HEK293 (cell line): ENCODE data around the gene MORN1.

Experiments used
- CTCF ChIA-PET: fragments of 350-600 bp; formaldehyde crosslinking; extraction: SDS; loops from one replicate; lab custom pipeline; 2021; ENCODE audit warnings: antibody characterized with exemption; lab: Yijun Ruan, JAX
- POLR2A ChIA-PET: fragments of 300-600 bp; formaldehyde crosslinking; extraction: SDS; loops from one replicate; lab custom pipeline; 2020; ENCODE audit warnings: antibody characterized with exemption, inconsistent platforms; lab: Yijun Ruan, JAX
- H3K27ac ChIP-seq: fragments of 200-500 bp; sonication (Bioruptor generic); 2 replicates; pipeline ENCODE4 v1.5.1; 2014; ENCODE audit warnings: low read depth, low read length, control low read depth, inconsistent platforms; ENCODE audit errors: extremely low read depth
- H3K36me3 ChIP-seq, 2 experiments: fragments of 200-500 bp in 1 of 2; sonication (Bioruptor generic) in 1 of 2; 1 replicate in 1 of 2; 2 replicates in 1 of 2; pipeline ENCODE4 v1.5.1; 2014 to 2017; ENCODE audit warnings: inconsistent platforms in 2 of 2, low read length in 2 of 2; ENCODE audit not compliant: control insufficient read depth in 2 of 2, insufficient read depth in 1 of 2
- H3K4me1 ChIP-seq: fragments of 200-500 bp; sonication (Bioruptor generic); 2 replicates; pipeline ENCODE4 v1.5.1; 2014; ENCODE audit warnings: mild to moderate bottlenecking, low read length, inconsistent platforms; ENCODE audit not compliant: control insufficient read depth, insufficient read depth
- H3K4me3 ChIP-seq: 2 replicates; pipeline ENCODE4 v1.5.1; 2011; ENCODE audit warnings: low read depth, mild to moderate bottlenecking, control low read depth, low read length, moderate library complexity
- H3K9me3 ChIP-seq: fragments of 200-500 bp; sonication (Bioruptor generic); 2 replicates; pipeline ENCODE4 v1.5.1; 2014; ENCODE audit warnings: low read depth, low read length, inconsistent platforms; ENCODE audit not compliant: control insufficient read depth, insufficient read depth
- FEZF1 ChIP-seq: fragments of 450-650 bp; formaldehyde crosslinking; IDR thresholded peaks from 2 replicates; pipeline ENCODE4 v1.5.1; 2016; ENCODE audit warnings: missing biosample characterization, missing genetic modification characterization
- GFI1B ChIP-seq: fragments of 450-650 bp; formaldehyde crosslinking; IDR thresholded peaks from 2 replicates; pipeline ENCODE4 v1.5.1; 2016; ENCODE audit warnings: missing biosample characterization, missing genetic modification characterization
- KLF9 ChIP-seq: fragments of 450-650 bp; formaldehyde crosslinking; IDR thresholded peaks from 2 replicates; pipeline ENCODE4 v1.5.1; 2016; ENCODE audit warnings: missing biosample characterization, missing genetic modification characterization, low read depth
- MEIS1 ChIP-seq: sonication (generic); formaldehyde crosslinking; IDR thresholded peaks from 2 replicates; pipeline ENCODE4 v1.8.1; 2022; ENCODE audit warnings: missing genetic modification reagents, mild to moderate bottlenecking, borderline replicate concordance
- PRDM1 ChIP-seq: fragments of 450-650 bp; formaldehyde crosslinking; IDR thresholded peaks from 2 replicates; pipeline ENCODE4; 2016; ENCODE audit warnings: missing biosample characterization, missing genetic modification characterization
- YY1 ChIP-seq: fragments of 450-650 bp; formaldehyde crosslinking; IDR thresholded peaks from 2 replicates; pipeline ENCODE4 v1.5.1; 2018; ENCODE audit warnings: missing biosample characterization, missing genetic modification characterization
- ZFP3 ChIP-seq: fragments of 450-650 bp; formaldehyde crosslinking; IDR thresholded peaks from 2 replicates; pipeline ENCODE4 v1.5.1; 2016; ENCODE audit warnings: low read depth, missing biosample characterization, missing genetic modification characterization
- ZFP41 ChIP-seq: fragments of 450-650 bp; formaldehyde crosslinking; IDR thresholded peaks from 2 replicates; pipeline ENCODE4 v1.5.1; 2016; ENCODE audit warnings: missing biosample characterization, missing genetic modification characterization, borderline replicate concordance
- ZNF112 ChIP-seq: fragments of 450-650 bp; formaldehyde crosslinking; IDR thresholded peaks from 2 replicates; pipeline ENCODE4 v1.5.0; 2017; ENCODE audit warnings: missing biosample characterization, missing genetic modification characterization
- ZNF138 ChIP-seq: fragments of 450-650 bp; formaldehyde crosslinking; IDR thresholded peaks from 2 replicates; pipeline ENCODE4 v1.5.1; 2016; ENCODE audit warnings: missing biosample characterization, missing genetic modification characterization, borderline replicate concordance
- ZNF16 ChIP-seq: fragments of 450-650 bp; formaldehyde crosslinking; IDR thresholded peaks from 2 replicates; pipeline ENCODE4 v1.5.1; 2016; ENCODE audit warnings: low read depth, missing biosample characterization, missing genetic modification characterization
- ZNF214 ChIP-seq: fragments of 450-650 bp; formaldehyde crosslinking; IDR thresholded peaks from 2 replicates; pipeline ENCODE4 v1.5.1; 2017; ENCODE audit warnings: missing biosample characterization, mild to moderate bottlenecking, missing genetic modification characterization, borderline replicate concordance
- ZNF223 ChIP-seq: fragments of 450-650 bp; formaldehyde crosslinking; IDR thresholded peaks from 2 replicates; pipeline ENCODE4 v1.5.1; 2016; ENCODE audit warnings: missing biosample characterization, missing genetic modification characterization
- ZNF311 ChIP-seq: fragments of 450-650 bp; formaldehyde crosslinking; IDR thresholded peaks from 2 replicates; pipeline ENCODE4 v1.5.1; 2017; ENCODE audit warnings: missing biosample characterization, missing genetic modification characterization, borderline replicate concordance
- ZNF335 ChIP-seq: fragments of 450-650 bp; formaldehyde crosslinking; conservative IDR thresholded peaks from 2 replicates; pipeline ENCODE4 v1.5.1; 2016; ENCODE audit warnings: missing biosample characterization, missing genetic modification characterization
- ZNF37A ChIP-seq: fragments of 450-650 bp; IDR thresholded peaks from 2 replicates; pipeline ENCODE4 v1.5.1; 2018; ENCODE audit warnings: missing biosample characterization, missing genetic modification characterization
- ZNF473 ChIP-seq: fragments of 450-650 bp; formaldehyde crosslinking; IDR thresholded peaks from 2 replicates; pipeline ENCODE4 v1.5.1; 2017; ENCODE audit warnings: missing biosample characterization, missing genetic modification characterization
- ZNF510 ChIP-seq: fragments of 450-650 bp; formaldehyde crosslinking; IDR thresholded peaks from 2 replicates; pipeline ENCODE4 v1.5.1; 2018; ENCODE audit warnings: mild to moderate bottlenecking, missing genetic modification characterization, missing biosample characterization; ENCODE audit not compliant: insufficient replicate concordance
- ZNF544 ChIP-seq: fragments of 450-650 bp; formaldehyde crosslinking; IDR thresholded peaks from 2 replicates; pipeline ENCODE4 v1.5.0; 2017; ENCODE audit warnings: missing biosample characterization, missing genetic modification characterization
- ZNF585B ChIP-seq: fragments of 450-650 bp; formaldehyde crosslinking; IDR thresholded peaks from 2 replicates; pipeline ENCODE4 v1.5.1; 2016; ENCODE audit warnings: missing biosample characterization, missing genetic modification characterization
- ZNF623 ChIP-seq: fragments of 450-650 bp; formaldehyde crosslinking; IDR thresholded peaks from 2 replicates; pipeline ENCODE4 v1.5.1; 2016; ENCODE audit warnings: missing biosample characterization, missing genetic modification characterization
- ZNF624 ChIP-seq: fragments of 450-650 bp; formaldehyde crosslinking; IDR thresholded peaks from 2 replicates; pipeline ENCODE4 v1.5.1; 2017; ENCODE audit warnings: missing biosample characterization, missing genetic modification characterization
- ZNF654 ChIP-seq: fragments of 450-650 bp; formaldehyde crosslinking; IDR thresholded peaks from 2 replicates; pipeline ENCODE4 v1.5.1; 2016; ENCODE audit warnings: low read depth, missing biosample characterization, missing genetic modification characterization
- ZNF664 ChIP-seq: fragments of 450-650 bp; formaldehyde crosslinking; IDR thresholded peaks from 2 replicates; pipeline ENCODE4 v1.5.1; 2016; ENCODE audit warnings: missing biosample characterization, missing genetic modification characterization
- TF ChIP-seq, protein P1 (sequence below): fragments of 450-650 bp; formaldehyde crosslinking; optimal IDR thresholded peaks from 2 replicates; pipeline ENCODE3; 2016; ENCODE audit warnings: missing biosample characterization, mild to moderate bottlenecking, missing genetic modification characterization
- TF ChIP-seq, protein P2 (sequence below): fragments of 450-650 bp; formaldehyde crosslinking; IDR thresholded peaks from 2 replicates; pipeline ENCODE4 v1.5.0; 2017; ENCODE audit warnings: missing biosample characterization, missing genetic modification characterization, borderline replicate concordance
- TF ChIP-seq, protein P3 (sequence below): fragments of 450-650 bp; formaldehyde crosslinking; IDR thresholded peaks from 2 replicates; pipeline ENCODE4 v1.5.1; 2016; ENCODE audit warnings: missing biosample characterization, missing genetic modification characterization, borderline replicate concordance
- TF ChIP-seq, protein P4 (sequence below): fragments of 450-650 bp; IDR thresholded peaks from 2 replicates; pipeline ENCODE4 v1.5.1; 2018; ENCODE audit warnings: missing biosample characterization, missing genetic modification characterization

Gene MORN1

DNA sequence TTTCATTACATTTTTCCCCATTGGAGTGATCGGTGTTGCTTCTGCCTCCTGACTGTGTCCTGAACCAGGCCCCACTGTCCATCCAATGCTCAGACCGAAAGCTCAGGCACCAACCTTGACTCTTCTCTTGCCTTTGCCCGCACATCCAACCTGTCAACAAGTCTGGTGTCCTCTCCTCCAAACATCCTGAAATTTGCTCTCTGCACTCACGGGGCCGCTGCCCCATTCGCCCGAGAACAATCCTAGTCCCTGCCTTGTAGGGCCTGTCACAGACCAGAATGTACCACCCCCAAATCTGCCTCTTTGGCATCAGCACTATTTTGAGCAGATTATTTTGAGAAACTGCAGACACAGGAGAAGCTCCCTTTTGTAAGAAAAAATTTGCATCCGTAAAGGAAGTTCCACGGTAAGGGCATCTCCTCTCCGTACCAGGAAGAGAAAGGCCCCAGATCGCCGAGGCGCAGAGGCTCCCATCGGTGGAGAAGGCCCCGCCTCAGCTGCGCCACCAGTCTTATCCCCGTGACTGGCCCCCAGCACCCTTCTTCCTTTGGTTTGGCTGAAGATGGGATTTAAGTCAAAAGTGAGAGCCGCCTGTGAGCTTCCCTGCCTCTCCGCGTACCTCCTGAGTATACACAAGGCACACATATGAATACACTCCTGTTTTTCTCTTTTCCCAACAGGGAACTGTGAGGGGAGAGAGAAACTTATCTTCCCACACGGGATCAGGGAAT is 7.1 kb downstream of the MORN1 start:
- Histone ChIP-seq H3K27ac (no peak overlapping the region), H3K9me3 (no peaks in the 10 kb centered on the region), H3K4me3 (no peak overlapping the region), H3K36me3 (peaks cover 0 to 37% of the 10 kb centered on the region in 2 experiments; a peak in 1 of 3 replicates), H3K4me1 (no peaks in the 10 kb centered on the region)
- POLR2A ChIA-PET: interaction anchor here (1.4 kb wide), 2 partner anchors 69 to 156 kb away, joined by 3 read pairs; partner anchors contain the start of gene SKI
- CTCF ChIA-PET: interaction anchor here (0.6 to 6.0 kb wide), 4 partner anchors 149 to 537 kb away, joined by 3 to 105 read pairs (median 4); partner anchors contain the start of gene FAAP20
- TF ChIP-seq ZNF664 (tag by site-specific recombination): no peak
- TF ChIP-seq ZNF624: no peak
- TF ChIP-seq, protein P1, sequence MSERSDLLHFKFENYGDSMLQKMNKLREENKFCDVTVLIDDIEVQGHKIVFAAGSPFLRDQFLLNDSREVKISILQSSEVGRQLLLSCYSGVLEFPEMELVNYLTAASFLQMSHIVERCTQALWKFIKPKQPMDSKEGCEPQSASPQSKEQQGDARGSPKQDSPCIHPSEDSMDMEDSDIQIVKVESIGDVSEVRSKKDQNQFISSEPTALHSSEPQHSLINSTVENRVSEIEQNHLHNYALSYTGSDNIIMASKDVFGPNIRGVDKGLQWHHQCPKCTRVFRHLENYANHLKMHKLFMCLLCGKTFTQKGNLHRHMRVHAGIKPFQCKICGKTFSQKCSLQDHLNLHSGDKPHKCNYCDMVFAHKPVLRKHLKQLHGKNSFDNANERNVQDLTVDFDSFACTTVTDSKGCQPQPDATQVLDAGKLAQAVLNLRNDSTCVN (tag by site-specific recombination): no peak
- TF ChIP-seq, protein P2, sequence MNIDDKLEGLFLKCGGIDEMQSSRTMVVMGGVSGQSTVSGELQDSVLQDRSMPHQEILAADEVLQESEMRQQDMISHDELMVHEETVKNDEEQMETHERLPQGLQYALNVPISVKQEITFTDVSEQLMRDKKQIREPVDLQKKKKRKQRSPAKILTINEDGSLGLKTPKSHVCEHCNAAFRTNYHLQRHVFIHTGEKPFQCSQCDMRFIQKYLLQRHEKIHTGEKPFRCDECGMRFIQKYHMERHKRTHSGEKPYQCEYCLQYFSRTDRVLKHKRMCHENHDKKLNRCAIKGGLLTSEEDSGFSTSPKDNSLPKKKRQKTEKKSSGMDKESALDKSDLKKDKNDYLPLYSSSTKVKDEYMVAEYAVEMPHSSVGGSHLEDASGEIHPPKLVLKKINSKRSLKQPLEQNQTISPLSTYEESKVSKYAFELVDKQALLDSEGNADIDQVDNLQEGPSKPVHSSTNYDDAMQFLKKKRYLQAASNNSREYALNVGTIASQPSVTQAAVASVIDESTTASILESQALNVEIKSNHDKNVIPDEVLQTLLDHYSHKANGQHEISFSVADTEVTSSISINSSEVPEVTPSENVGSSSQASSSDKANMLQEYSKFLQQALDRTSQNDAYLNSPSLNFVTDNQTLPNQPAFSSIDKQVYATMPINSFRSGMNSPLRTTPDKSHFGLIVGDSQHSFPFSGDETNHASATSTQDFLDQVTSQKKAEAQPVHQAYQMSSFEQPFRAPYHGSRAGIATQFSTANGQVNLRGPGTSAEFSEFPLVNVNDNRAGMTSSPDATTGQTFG (tag by site-specific recombination): no peak
- no peak for TF ChIP-seq ZNF37A (tag by site-specific recombination)
- no peak for TF ChIP-seq YY1
- no peak for TF ChIP-seq ZNF473 (tag by site-specific recombination)
- TF ChIP-seq, protein P3, sequence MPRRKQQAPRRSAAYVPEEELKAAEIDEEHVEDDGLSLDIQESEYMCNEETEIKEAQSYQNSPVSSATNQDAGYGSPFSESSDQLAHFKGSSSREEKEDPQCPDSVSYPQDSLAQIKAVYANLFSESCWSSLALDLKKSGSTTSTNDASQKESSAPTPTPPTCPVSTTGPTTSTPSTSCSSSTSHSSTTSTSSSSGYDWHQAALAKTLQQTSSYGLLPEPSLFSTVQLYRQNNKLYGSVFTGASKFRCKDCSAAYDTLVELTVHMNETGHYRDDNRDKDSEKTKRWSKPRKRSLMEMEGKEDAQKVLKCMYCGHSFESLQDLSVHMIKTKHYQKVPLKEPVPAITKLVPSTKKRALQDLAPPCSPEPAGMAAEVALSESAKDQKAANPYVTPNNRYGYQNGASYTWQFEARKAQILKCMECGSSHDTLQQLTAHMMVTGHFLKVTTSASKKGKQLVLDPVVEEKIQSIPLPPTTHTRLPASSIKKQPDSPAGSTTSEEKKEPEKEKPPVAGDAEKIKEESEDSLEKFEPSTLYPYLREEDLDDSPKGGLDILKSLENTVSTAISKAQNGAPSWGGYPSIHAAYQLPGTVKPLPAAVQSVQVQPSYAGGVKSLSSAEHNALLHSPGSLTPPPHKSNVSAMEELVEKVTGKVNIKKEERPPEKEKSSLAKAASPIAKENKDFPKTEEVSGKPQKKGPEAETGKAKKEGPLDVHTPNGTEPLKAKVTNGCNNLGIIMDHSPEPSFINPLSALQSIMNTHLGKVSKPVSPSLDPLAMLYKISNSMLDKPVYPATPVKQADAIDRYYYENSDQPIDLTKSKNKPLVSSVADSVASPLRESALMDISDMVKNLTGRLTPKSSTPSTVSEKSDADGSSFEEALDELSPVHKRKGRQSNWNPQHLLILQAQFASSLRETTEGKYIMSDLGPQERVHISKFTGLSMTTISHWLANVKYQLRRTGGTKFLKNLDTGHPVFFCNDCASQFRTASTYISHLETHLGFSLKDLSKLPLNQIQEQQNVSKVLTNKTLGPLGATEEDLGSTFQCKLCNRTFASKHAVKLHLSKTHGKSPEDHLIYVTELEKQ: no peak
- no peak for TF ChIP-seq ZNF510 (tag by site-specific recombination)
- no peak for TF ChIP-seq FEZF1 (tag by site-specific recombination)
- no peak for TF ChIP-seq ZNF223 (tag by site-specific recombination)
- TF ChIP-seq GFI1B: no peak
- no peak for TF ChIP-seq ZNF138 (tag by site-specific recombination)
- TF ChIP-seq ZNF654 (tag by site-specific recombination): no peak
- no peak for TF ChIP-seq ZNF335 (tag by site-specific recombination)
- TF ChIP-seq KLF9: no peak
- TF ChIP-seq PRDM1 (tag by site-specific recombination): no peak

DNA sequence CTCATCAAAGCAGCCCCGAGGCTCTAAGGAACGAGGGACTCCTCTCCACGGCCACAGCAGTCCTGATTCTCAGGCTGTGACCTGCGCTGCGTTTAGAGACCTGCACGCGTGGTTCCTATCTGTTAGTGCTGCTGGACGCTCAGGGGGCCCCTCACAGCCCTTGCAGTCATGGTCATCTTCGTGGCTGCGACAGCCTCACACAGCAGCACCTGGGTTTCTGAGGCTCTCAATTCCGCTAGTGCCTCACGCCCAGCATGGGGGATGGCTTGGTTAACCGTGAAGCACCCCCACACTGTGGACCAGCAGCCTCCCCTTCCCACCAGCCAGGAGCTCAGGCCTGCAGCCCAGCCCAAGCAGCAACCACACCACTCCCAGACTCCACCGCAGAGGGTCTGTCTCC is 7.8 kb downstream of the MORN1 start:
- peaks cover 0 to 34% of the 10 kb centered on the region in 2 experiments; a peak in 1 of 3 replicates for H3K36me3 ChIP-seq
- POLR2A ChIA-PET: interaction anchor here (1.4 kb wide), 2 partner anchors 69 to 156 kb away, joined by 3 read pairs; partner anchors contain the start of gene SKI
- TF ChIP-seq ZNF214 (no peak), ZNF585B (no peak), MEIS1 (CRISPR knock-in tag) (no peak), ZNF16 (tag by site-specific recombination) (no peak), ZFP41 (no peak), ZNF623 (tag by site-specific recombination) (no peak), ZFP3 (no peak), ZNF311 (tag by site-specific recombination) (no peak), ZNF544 (tag by site-specific recombination) (no peak), ZNF112 (no peak)
- TF ChIP-seq, protein P4, sequence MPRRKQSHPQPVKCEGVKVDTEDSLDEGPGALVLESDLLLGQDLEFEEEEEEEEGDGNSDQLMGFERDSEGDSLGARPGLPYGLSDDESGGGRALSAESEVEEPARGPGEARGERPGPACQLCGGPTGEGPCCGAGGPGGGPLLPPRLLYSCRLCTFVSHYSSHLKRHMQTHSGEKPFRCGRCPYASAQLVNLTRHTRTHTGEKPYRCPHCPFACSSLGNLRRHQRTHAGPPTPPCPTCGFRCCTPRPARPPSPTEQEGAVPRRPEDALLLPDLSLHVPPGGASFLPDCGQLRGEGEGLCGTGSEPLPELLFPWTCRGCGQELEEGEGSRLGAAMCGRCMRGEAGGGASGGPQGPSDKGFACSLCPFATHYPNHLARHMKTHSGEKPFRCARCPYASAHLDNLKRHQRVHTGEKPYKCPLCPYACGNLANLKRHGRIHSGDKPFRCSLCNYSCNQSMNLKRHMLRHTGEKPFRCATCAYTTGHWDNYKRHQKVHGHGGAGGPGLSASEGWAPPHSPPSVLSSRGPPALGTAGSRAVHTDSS: no peak

More for the DNA sequence above, 7.8 kb downstream of the MORN1 start:
- H3K9me3 ChIP-seq: no peaks in the 10 kb centered on the region
- H3K4me3 ChIP-seq: no peak overlapping the region
- no peaks in the 10 kb centered on the region for H3K4me1 ChIP-seq
- H3K27ac ChIP-seq: no peak overlapping the region
- CTCF ChIA-PET: interaction anchor here (0.6 to 6.0 kb wide), 6 partner anchors 14 to 289 kb away, joined by 3 to 105 read pairs (median 4); partner anchors contain the start of gene FAAP20
